Naive thymus-derived CD4-positive, alpha-beta T cell (primary cell): ENCODE data around the gene THAP7. TPM values are rescaled to one million over a fixed set of nuclear protein-coding genes. Genes with fewer than 3 reads are reported as not detected.

ENCODE experiments used
- ATAC-seq: fragments of 150-1000 bp; cut with Tn5 transposase; 2 replicates; pipeline ENCODE4 v1.10.0; 2021; ENCODE audit warnings: mild to moderate bottlenecking, moderate library complexity
- CTCF ChIA-PET: fragments of 350-600 bp; sonication (Branson Sonifier 250); formaldehyde crosslinking; loops from one replicate; lab custom pipeline; 2021; ENCODE audit warnings: antibody characterized with exemption; lab: Charles Lee
- POLR2A ChIA-PET: fragments of 350-600 bp; sonication (Branson Sonifier 250); formaldehyde crosslinking; loops from one replicate; lab custom pipeline; 2021; ENCODE audit warnings: antibody characterized with exemption, inconsistent platforms; lab: Charles Lee
- DNase-seq, 9 donors: peaks; one replicate each; pipeline versions ENCODE4 v3.0.0 to v3.0.0-alpha.2; 2020 to 2022; ENCODE audit warnings: mixed read lengths in 1 of 9
- H3K27ac ChIP-seq: one replicate; pipeline ENCODE4 v1.7.0; 2013; ENCODE audit warnings: mild to moderate bottlenecking, low read depth, low read length, moderate library complexity
- H3K27me3 ChIP-seq, 2 donors: one replicate each; pipeline ENCODE4 v1.7.0; 2013; ENCODE audit warnings: low read length in 2 of 2, mild to moderate bottlenecking in 2 of 2, moderate library complexity in 2 of 2; ENCODE audit not compliant: control insufficient read depth in 2 of 2, insufficient read depth in 2 of 2
- H3K36me3 ChIP-seq, 3 experiments: 1 replicate in 2 of 3; 2 replicates in 1 of 3; pipeline ENCODE4 v1.7.0; 2013; ENCODE audit warnings: low read length in 3 of 3, mild to moderate bottlenecking in 3 of 3, moderate library complexity in 1 of 3; ENCODE audit not compliant: insufficient read depth in 3 of 3, control insufficient read depth in 2 of 3
- H3K4me1 ChIP-seq, 2 donors: one replicate each; pipeline ENCODE4 v1.7.0; 2013; ENCODE audit warnings: low read length in 2 of 2, mild to moderate bottlenecking in 2 of 2, moderate library complexity in 1 of 2; ENCODE audit not compliant: control insufficient read depth in 2 of 2, insufficient read depth in 2 of 2
- H3K4me3 ChIP-seq: 2 replicates; pipeline ENCODE4 v1.7.0; 2013; ENCODE audit warnings: mild to moderate bottlenecking, low read length
- H3K9me3 ChIP-seq, 3 experiments: 1 replicate in 2 of 3; 2 replicates in 1 of 3; pipeline ENCODE4 v1.7.0; 2013; ENCODE audit warnings: low read length in 3 of 3; ENCODE audit not compliant: control insufficient read depth in 2 of 3
- H3K27ac Mint-ChIP-seq, 9 donors: one replicate each; pipeline ENCODE4 v1.8.0; 2020 to 2022; ENCODE audit warnings: mixed read lengths in 9 of 9, mild to moderate bottlenecking in 8 of 9, moderate library complexity in 5 of 9, inconsistent platforms in 2 of 9
- H3K27me3 Mint-ChIP-seq, 5 donors: one replicate each; pipeline ENCODE4 v1.8.0; 2021 to 2022; ENCODE audit warnings: mixed read lengths in 5 of 5, mild to moderate bottlenecking in 1 of 5
- H3K36me3 Mint-ChIP-seq, 5 donors: one replicate each; pipeline ENCODE4 v1.8.0; 2020 to 2022; ENCODE audit warnings: mixed read lengths in 5 of 5, mild to moderate bottlenecking in 3 of 5, inconsistent platforms in 1 of 5
- H3K4me1 Mint-ChIP-seq, 7 donors: one replicate each; pipeline ENCODE4 v1.8.0; 2020 to 2022; ENCODE audit warnings: mixed read lengths in 7 of 7, mild to moderate bottlenecking in 3 of 7, inconsistent platforms in 1 of 7
- H3K4me3 Mint-ChIP-seq, 10 donors: one replicate each; pipeline ENCODE4 v1.8.0; 2020 to 2022; ENCODE audit warnings: mild to moderate bottlenecking in 10 of 10, mixed read lengths in 10 of 10, moderate library complexity in 6 of 10, inconsistent platforms in 2 of 10
- H3K9me3 Mint-ChIP-seq, 11 donors: one replicate each; pipeline ENCODE4 v1.8.0; 2020 to 2022; ENCODE audit warnings: mixed read lengths in 11 of 11, mild to moderate bottlenecking in 4 of 11, inconsistent platforms in 1 of 11, moderate library complexity in 1 of 11
- intact Hi-C, 2 donors: fragments of 100-400 bp; cut with micrococcal nuclease; formaldehyde crosslinking; loops; one replicate each; pipeline ENCODE4 v1.15.1; 2023
- polyA plus RNA-seq, 2 donors: library from polyadenylated mRNA; unstranded; fragments of 300-500 nt; fragmentation: Illumina TruSeq; gene quantifications; one replicate each; pipeline ENCODE4 v1.2.3, GENCODE V29; 2021
- total RNA-seq, 6 experiments: library from RNA in 5 of 6; stranded (reverse) in 5 of 6; gene quantifications; 1 replicate in 5 of 6; 2 replicates in 1 of 6; pipeline ENCODE4 v1.2.3 and lab custom pipeline; 2021 to 2026

THAP7 gene
- total and polyA plus RNA-seq, 7 experiments from 2014 or later, result 25.8 to 73.3 (median 64.7) TPM

- Mint-ChIP-seq H3K36me3 (no peaks in the 10 kb centered on the region), H3K4me1 (peaks cover 17 to 36% (median 29%) of the 10 kb centered on the region in 7 donors), H3K27me3 (peaks cover 0 to 21% (median 0%) of the 10 kb centered on the region in 5 donors), H3K9me3 (no peaks in the 10 kb centered on the region), H3K4me3 (peak overlapping the region; percentile 82 to 89 (median 85)), H3K27ac (peak overlapping the region; percentile 73 to 96 (median 89))
- peaks cover 13 to 17% of the 10 kb centered on the region in 2 donors for H3K4me1 ChIP-seq
- ATAC-seq (peak; percentile 93), DNase-seq (peak; percentile 62 to 83 (median 70))
- H3K9me3 ChIP-seq, result no peaks in the 10 kb centered on the region
- CTCF ChIA-PET, result no interaction called here
- peak overlapping the region; percentile 59 for H3K27ac ChIP-seq
- H3K36me3 ChIP-seq, result no peaks in the 10 kb centered on the region
- POLR2A ChIA-PET, result interaction anchor here (1.2 to 2.7 kb wide), 2 partner anchors 11 to 42 kb away, joined by 3 to 12 read pairs; no protein-coding TSS in a partner anchor
- intact Hi-C loops, result loop anchor here (1.0 kb wide), 2 partner anchors 12 to 97 kb away; partner anchors contain the start of genes THAP7 (in 2 of the 2) and CRKL (in 1 of the 2)
- peak overlapping the region; percentile 68 for H3K4me3 ChIP-seq
- H3K27me3 ChIP-seq, result no peaks in the 10 kb centered on the region
These were observed 12.3 kb upstream of the THAP7 start for GRCh38 chr22:21014202-21014725.

GRCh38 chr22:21013657-21014201, 11.8 kb upstream of the THAP7 start:
- H3K27ac Mint-ChIP-seq, result peak overlapping the region; percentile 73 to 96 (median 89)
- H3K36me3 Mint-ChIP-seq, result no peaks in the 10 kb centered on the region
- H3K4me1 Mint-ChIP-seq, result peaks cover 17 to 36% (median 29%) of the 10 kb centered on the region in 7 donors
- no peaks in the 10 kb centered on the region for H3K9me3 ChIP-seq
- ATAC-seq, result no peak
- peak overlapping the region; percentile 59 for H3K27ac ChIP-seq
- peak in 1 of 9 donors; percentile 28 for DNase-seq
- ChIA-PET POLR2A (interaction anchor here (1.2 to 2.7 kb wide), 2 partner anchors 11 to 43 kb away, joined by 3 to 12 read pairs; no protein-coding TSS in a partner anchor), CTCF (interaction anchor here (0.6 to 1.1 kb wide), 2 partner anchors 15 to 955 kb away, joined by 3 read pairs; no protein-coding TSS in a partner anchor)
- H3K4me1 ChIP-seq, result peaks cover 13 to 17% of the 10 kb centered on the region in 2 donors
- H3K9me3 Mint-ChIP-seq, result no peaks in the 10 kb centered on the region
- H3K27me3 ChIP-seq, result no peaks in the 10 kb centered on the region
- H3K36me3 ChIP-seq, result no peaks in the 10 kb centered on the region
- H3K4me3 ChIP-seq, result peak overlapping the region; percentile 68
- intact Hi-C loops, result loop anchor here (1.0 kb wide), 2 partner anchors 11 to 96 kb away; partner anchors contain the start of genes THAP7 (in 2 of the 2) and CRKL (in 1 of the 2)
- H3K27me3 Mint-ChIP-seq, result peaks cover 0 to 21% (median 0%) of the 10 kb centered on the region in 5 donors
- H3K4me3 Mint-ChIP-seq, result peak overlapping the region; percentile 82 to 89 (median 85)

GRCh38 chr22:21012446-21013407, 10.8 kb upstream of the THAP7 start:
- peak overlapping the region in 7 of 9 donors; percentile 9 to 89 (median 61) for H3K27ac Mint-ChIP-seq
- H3K36me3 Mint-ChIP-seq, result no peaks in the 10 kb centered on the region
- ATAC-seq (no peak), DNase-seq (no peak)
- no peaks in the 10 kb centered on the region for H3K9me3 ChIP-seq
- H3K9me3 Mint-ChIP-seq, result no peaks in the 10 kb centered on the region
- no peaks in the 10 kb centered on the region for H3K27me3 ChIP-seq
- H3K27me3 Mint-ChIP-seq, result peaks cover 0 to 21% (median 0%) of the 10 kb centered on the region in 5 donors
- H3K4me1 Mint-ChIP-seq, result peaks cover 17 to 36% (median 29%) of the 10 kb centered on the region in 7 donors
- H3K4me3 ChIP-seq, result no peak overlapping the region
- peak overlapping the region in 7 of 10 donors; percentile 57 to 88 (median 84) for H3K4me3 Mint-ChIP-seq
- intact Hi-C loops, result no loop called here
- ChIA-PET POLR2A (interaction anchor here (2.7 kb wide), 1 partner anchor 10 kb away, joined by 12 read pairs; no protein-coding TSS in a partner anchor), CTCF (interaction anchor here (0.6 to 1.1 kb wide), 2 partner anchors 14 to 956 kb away, joined by 3 read pairs; no protein-coding TSS in a partner anchor)
- no peaks in the 10 kb centered on the region for H3K36me3 ChIP-seq
- no peak overlapping the region for H3K27ac ChIP-seq
- peaks cover 13 to 17% of the 10 kb centered on the region in 2 donors for H3K4me1 ChIP-seq

- H3K27me3 Mint-ChIP-seq, result peaks cover 0 to 20% (median 0%) of the 10 kb centered on the region in 5 donors
- Histone ChIP-seq H3K4me3 (no peak overlapping the region), H3K27ac (no peak overlapping the region), H3K36me3 (no peaks in the 10 kb centered on the region), H3K27me3 (no peaks in the 10 kb centered on the region), H3K9me3 (no peaks in the 10 kb centered on the region), H3K4me1 (peaks cover 12 to 13% of the 10 kb centered on the region in 2 donors)
- CTCF ChIA-PET, result no interaction called here
- ATAC-seq (no peak), DNase-seq (no peak)
- H3K4me3 Mint-ChIP-seq, result no peak overlapping the region
- H3K4me1 Mint-ChIP-seq, result peaks cover 13 to 26% (median 22%) of the 10 kb centered on the region in 7 donors
- H3K27ac Mint-ChIP-seq, result no peak overlapping the region
- POLR2A ChIA-PET, result no interaction called here
- H3K9me3 Mint-ChIP-seq, result no peaks in the 10 kb centered on the region
- intact Hi-C loops, result no loop called here
- no peaks in the 10 kb centered on the region for H3K36me3 Mint-ChIP-seq
These were observed 8.7 kb upstream of the THAP7 start for GRCh38 chr22:21010426-21011113.

GRCh38 chr22:21009638-21010425, 7.9 kb upstream of the THAP7 start:
- intact Hi-C loops, result loop anchor here in 1 of 2 donors (10.0 kb wide), 1 partner anchor 1575 kb away; the partner anchor contains the start of genes HIRA and MRPL40
- CTCF ChIA-PET, result no interaction called here

More at GRCh38 chr22:21009638-21010425, 7.9 kb upstream of the THAP7 start:
- Mint-ChIP-seq H3K36me3 (no peaks in the 10 kb centered on the region), H3K4me3 (no peak overlapping the region), H3K4me1 (peaks cover 10 to 19% (median 15%) of the 10 kb centered on the region in 7 donors), H3K27ac (peak overlapping the region in 1 of 9 donors; percentile 22), H3K27me3 (peaks cover 0 to 16% (median 0%) of the 10 kb centered on the region in 5 donors), H3K9me3 (no peaks in the 10 kb centered on the region)
- DNase-seq, result peak in 4 of 9 donors; percentile 32 to 42 (median 36)
- Histone ChIP-seq H3K4me3 (no peak overlapping the region), H3K27me3 (no peaks in the 10 kb centered on the region), H3K36me3 (no peaks in the 10 kb centered on the region), H3K27ac (no peak overlapping the region), H3K4me1 (peaks cover 6% of the 10 kb centered on the region in 2 donors), H3K9me3 (no peaks in the 10 kb centered on the region)
- POLR2A ChIA-PET, result no interaction called here
- ATAC-seq, result no peak
